KMS-11 (cell line): ENCODE measurements around the gene KMT2C.
A peak's percentile ranks its signal among the peaks of the same experiment; 100 is the strongest.

Source experiments
- H2AFZ ChIP-seq: fragments of 200-600 bp; sonication (generic); 2 replicates; pipeline ENCODE4 v1.6.1; 2016; ENCODE audit warnings: antibody characterized with exemption, mixed run types, low read depth
- H3K27ac ChIP-seq: fragments of 200-600 bp; sonication (generic); 2 replicates; pipeline ENCODE4 v1.6.1; 2016; ENCODE audit warnings: mild to moderate bottlenecking, mixed run types
- H3K27me3 ChIP-seq: fragments of 200-600 bp; sonication (generic); 2 replicates; pipeline ENCODE4 v1.6.1; 2017; ENCODE audit warnings: mild to moderate bottlenecking, low read depth, mixed run types, moderate library complexity; ENCODE audit not compliant: insufficient read depth
- H3K36me3 ChIP-seq: fragments of 200-600 bp; sonication (generic); 2 replicates; pipeline ENCODE4 v1.6.1; 2017; ENCODE audit warnings: mild to moderate bottlenecking, mixed run types; ENCODE audit not compliant: insufficient read depth
- H3K4me1 ChIP-seq: fragments of 200-600 bp; sonication (generic); 2 replicates; pipeline ENCODE4 v1.6.1; 2016; ENCODE audit warnings: mild to moderate bottlenecking, low read depth, mixed run types; ENCODE audit not compliant: poor library complexity, severe bottlenecking
- H3K4me2 ChIP-seq: fragments of 200-600 bp; sonication (generic); 2 replicates; pipeline ENCODE4 v1.7.0; 2016; ENCODE audit warnings: mild to moderate bottlenecking, mixed run types
- H3K4me3 ChIP-seq: fragments of 200-600 bp; sonication (generic); IDR thresholded peaks from 2 replicates; pipeline ENCODE4 v1.6.1; 2017; ENCODE audit warnings: low read depth, low read length, mixed read lengths; ENCODE audit not compliant: insufficient read depth
- H3K79me2 ChIP-seq: fragments of 200-600 bp; sonication (generic); 2 replicates; pipeline ENCODE4 v1.6.1; 2016; ENCODE audit warnings: low read depth, mixed run types; ENCODE audit not compliant: insufficient read depth
- H3K9ac ChIP-seq: fragments of 200-600 bp; sonication (generic); 2 replicates; pipeline ENCODE4 v1.6.1; 2016; ENCODE audit warnings: mild to moderate bottlenecking, mixed run types
- H4K20me1 ChIP-seq: fragments of 200-600 bp; sonication (generic); 2 replicates; pipeline ENCODE4 v1.6.1; 2016; ENCODE audit warnings: mild to moderate bottlenecking, mixed run types; ENCODE audit not compliant: insufficient read depth
- TF ChIP-seq, protein P1 (sequence below): fragments of 200-600 bp; sonication (generic); conservative IDR thresholded peaks from 2 replicates; pipeline ENCODE4 v1.6.1; 2017; ENCODE audit warnings: low read depth, mild to moderate bottlenecking, antibody characterized with exemption, low read length, moderate library complexity, mixed read lengths

Gene KMT2C

DNA sequence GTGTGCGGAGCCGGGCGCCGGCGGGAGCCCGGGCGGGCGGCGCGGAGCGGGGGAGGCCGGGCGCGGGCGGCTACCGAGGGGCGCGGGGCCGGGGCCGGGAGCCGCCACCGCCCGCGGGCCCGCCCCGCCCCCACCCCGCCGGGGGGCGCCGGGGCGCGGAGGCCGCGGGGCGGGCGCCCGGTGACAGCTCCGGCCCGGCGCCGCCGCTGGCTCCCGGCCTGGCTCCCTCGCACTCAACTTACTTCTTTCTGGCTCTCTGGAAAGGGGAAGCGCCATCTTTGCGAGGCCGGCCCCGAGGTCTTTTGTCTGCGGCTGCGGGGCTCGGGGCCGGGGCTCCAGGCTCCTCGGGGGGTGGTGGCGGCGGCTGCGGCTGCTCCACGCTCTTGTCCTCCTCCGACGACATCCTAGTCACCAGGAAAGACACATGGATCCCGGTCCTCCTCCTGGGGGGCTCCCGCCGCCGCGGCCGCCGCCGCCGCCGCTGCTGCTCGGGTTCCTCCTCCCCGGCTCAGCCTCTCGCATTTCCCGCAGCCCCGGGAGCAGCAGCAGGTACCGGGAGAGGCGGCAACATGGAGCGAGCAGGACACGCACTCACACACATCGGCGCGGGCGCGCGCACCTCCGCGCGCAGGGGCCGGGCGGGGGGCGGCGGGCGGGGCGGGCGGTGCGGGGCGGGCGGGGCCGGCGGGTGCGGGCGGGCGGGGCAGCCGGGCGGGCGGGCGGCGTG, at the start of gene KMT2C:
TSS of gene KMT2C (minus strand) at position 620 of the 727 bp plus-strand sequence. CDS start at position 403, 217 bp downstream.
- Histone ChIP-seq H3K36me3 (no peaks in the 10 kb centered on the region), H3K4me1 (peaks cover 37% of the 10 kb centered on the region), H2AFZ (peak within 1 kb of the TSS; percentile 96), H4K20me1 (peaks cover 37% of the 10 kb centered on the region), H3K4me2 (peak within 1 kb of the TSS; percentile 90), H3K27me3 (no peaks in the 10 kb centered on the region), H3K9ac (peak within 1 kb of the TSS; percentile 91), H3K4me3 (no peak within 1 kb of the TSS), H3K79me2 (peaks cover 46% of the 10 kb centered on the region), H3K27ac (peak within 1 kb of the TSS; percentile 94)
- TF ChIP-seq, protein P1, sequence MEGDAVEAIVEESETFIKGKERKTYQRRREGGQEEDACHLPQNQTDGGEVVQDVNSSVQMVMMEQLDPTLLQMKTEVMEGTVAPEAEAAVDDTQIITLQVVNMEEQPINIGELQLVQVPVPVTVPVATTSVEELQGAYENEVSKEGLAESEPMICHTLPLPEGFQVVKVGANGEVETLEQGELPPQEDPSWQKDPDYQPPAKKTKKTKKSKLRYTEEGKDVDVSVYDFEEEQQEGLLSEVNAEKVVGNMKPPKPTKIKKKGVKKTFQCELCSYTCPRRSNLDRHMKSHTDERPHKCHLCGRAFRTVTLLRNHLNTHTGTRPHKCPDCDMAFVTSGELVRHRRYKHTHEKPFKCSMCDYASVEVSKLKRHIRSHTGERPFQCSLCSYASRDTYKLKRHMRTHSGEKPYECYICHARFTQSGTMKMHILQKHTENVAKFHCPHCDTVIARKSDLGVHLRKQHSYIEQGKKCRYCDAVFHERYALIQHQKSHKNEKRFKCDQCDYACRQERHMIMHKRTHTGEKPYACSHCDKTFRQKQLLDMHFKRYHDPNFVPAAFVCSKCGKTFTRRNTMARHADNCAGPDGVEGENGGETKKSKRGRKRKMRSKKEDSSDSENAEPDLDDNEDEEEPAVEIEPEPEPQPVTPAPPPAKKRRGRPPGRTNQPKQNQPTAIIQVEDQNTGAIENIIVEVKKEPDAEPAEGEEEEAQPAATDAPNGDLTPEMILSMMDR = no peak

DNA sequence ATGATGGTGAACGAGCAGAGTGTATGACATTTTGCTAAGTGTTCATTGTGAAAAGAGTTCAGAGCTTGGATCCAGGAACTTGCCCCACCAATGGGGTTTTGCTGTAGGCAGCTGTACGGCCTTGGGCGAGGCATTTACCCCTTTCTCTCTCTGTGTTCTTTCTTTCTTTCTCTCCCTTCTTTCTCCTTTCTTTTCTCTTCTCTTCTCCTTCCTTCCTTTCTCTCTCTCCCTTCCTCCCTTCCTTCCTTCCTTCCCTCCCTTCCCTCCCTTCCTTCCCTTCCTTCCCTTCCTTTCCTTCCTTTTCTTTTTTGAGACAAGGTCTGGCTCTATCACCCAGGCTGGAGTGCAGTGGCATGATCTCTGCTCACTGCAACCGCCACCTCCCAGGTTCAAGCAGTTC, 45.3 kb upstream of the KMT2C start:
- Histone ChIP-seq H3K36me3 (no peaks in the 10 kb centered on the region), H3K27me3 (no peaks in the 10 kb centered on the region), H3K4me1 (no peaks in the 10 kb centered on the region), H3K4me2 (no peak overlapping the region), H3K9ac (no peak overlapping the region), H3K79me2 (no peaks in the 10 kb centered on the region), H4K20me1 (no peaks in the 10 kb centered on the region), H3K27ac (no peak overlapping the region), H2AFZ (no peak overlapping the region), H3K4me3 (no peak overlapping the region)
- TF ChIP-seq, protein P1 = no peak

DNA sequence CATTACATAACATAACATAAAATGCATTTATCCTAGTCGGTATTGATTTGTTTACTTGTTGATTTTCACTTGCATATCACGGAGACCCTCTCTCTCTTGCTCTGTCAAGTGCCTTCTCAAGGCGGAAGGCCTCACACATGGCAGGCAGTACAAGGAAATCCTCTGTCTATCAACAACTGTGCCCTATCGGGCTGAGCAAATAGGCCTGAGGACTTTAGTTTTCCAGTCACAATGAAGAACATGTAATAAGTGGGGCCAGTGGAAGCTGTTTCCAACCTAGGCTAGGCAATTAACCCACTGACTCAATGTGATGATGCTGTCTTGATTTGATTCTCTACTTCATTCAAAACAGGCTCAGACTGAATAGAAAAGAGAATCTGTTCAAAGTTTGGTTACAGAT, 44.9 kb upstream of the KMT2C start:
- Histone ChIP-seq H2AFZ (no peak overlapping the region), H3K27ac (no peak overlapping the region), H4K20me1 (no peaks in the 10 kb centered on the region), H3K4me1 (no peaks in the 10 kb centered on the region), H3K4me2 (no peak overlapping the region), H3K36me3 (no peaks in the 10 kb centered on the region), H3K27me3 (no peaks in the 10 kb centered on the region), H3K9ac (no peak overlapping the region), H3K4me3 (no peak overlapping the region), H3K79me2 (no peaks in the 10 kb centered on the region)
- TF ChIP-seq, protein P1 = no peak

DNA sequence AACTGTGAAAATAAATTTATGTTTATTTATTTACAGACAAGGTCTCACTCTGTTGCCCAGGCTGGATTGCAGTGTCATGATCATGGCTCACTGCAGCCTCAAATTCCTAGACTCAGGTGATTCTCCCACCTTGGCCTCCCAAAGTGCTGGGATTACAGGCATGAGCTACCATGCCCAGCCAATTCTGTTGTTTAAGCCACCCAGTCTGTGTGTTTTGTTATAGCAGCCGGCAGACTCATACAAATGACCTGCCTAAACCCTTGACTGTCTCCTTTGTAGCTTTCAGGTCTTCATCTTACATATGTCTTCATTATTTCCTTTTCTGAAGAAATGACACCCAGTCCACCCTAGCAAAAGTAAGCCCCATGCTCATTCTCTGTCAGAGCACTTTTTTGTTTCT, 43.8 kb upstream of the KMT2C start:
- Histone ChIP-seq H3K9ac (no peak overlapping the region), H3K4me1 (no peaks in the 10 kb centered on the region), H4K20me1 (no peaks in the 10 kb centered on the region), H3K79me2 (no peaks in the 10 kb centered on the region), H3K36me3 (no peaks in the 10 kb centered on the region), H3K27ac (no peak overlapping the region), H2AFZ (no peak overlapping the region), H3K4me3 (no peak overlapping the region), H3K27me3 (no peaks in the 10 kb centered on the region), H3K4me2 (no peak overlapping the region)
- TF ChIP-seq, protein P1 = no peak
